K562 (cell line): ENCODE results near the gene WHAMM.

ENCODE experiments used
- CHCHD3 ChIP-seq: fragments of 250-450 bp; sonication (Bioruptor Pico); IDR thresholded peaks from 2 replicates; pipeline ENCODE4 v2.1.2; 2022; ENCODE audit warnings: mild to moderate bottlenecking
- CTCF ChIP-seq, 3 experiments: IDR thresholded peaks in 2 of 3; conservative IDR thresholded peaks in 1 of 3; 2 replicates each; pipeline ENCODE4 v1.5.1; 2011 to 2012; ENCODE audit warnings: low read length in 3 of 3, mild to moderate bottlenecking in 3 of 3, control low read depth in 2 of 3, improper control_type of control experiment in 1 of 3, inconsistent platforms in 1 of 3, low read depth in 1 of 3, mixed read lengths in 1 of 3, moderate library complexity in 1 of 3; ENCODE audit not compliant: insufficient read depth in 2 of 3
- ELF1 ChIP-seq: fragments of 200-800 bp; sonication (Bioruptor generic); IDR thresholded peaks from 2 replicates; pipeline ENCODE4 v1.6.1; 2016; ENCODE audit warnings: missing genetic modification characterization, missing compliant biosample characterization
- FOXK1 ChIP-seq: sonication (generic); formaldehyde crosslinking; IDR thresholded peaks from 2 replicates; pipeline ENCODE4 v1.8.0; 2022; ENCODE audit warnings: missing genetic modification reagents, mild to moderate bottlenecking, borderline replicate concordance
- GTF2F1 ChIP-seq: IDR thresholded peaks from 2 replicates; pipeline ENCODE4 v1.6.1; 2011; ENCODE audit warnings: low read depth, low read length, improper control_type of control experiment
- MAFF ChIP-seq: IDR thresholded peaks from 2 replicates; pipeline ENCODE4 v1.6.1; 2012; ENCODE audit warnings: low read length, improper control_type of control experiment
- RERE ChIP-seq: sonication (generic); formaldehyde crosslinking; IDR thresholded peaks from 2 replicates; pipeline ENCODE4 v1.8.0; 2023; ENCODE audit warnings: missing genetic modification reagents, mild to moderate bottlenecking, borderline replicate concordance
- RNF2 ChIP-seq: sonication (generic); IDR thresholded peaks from 2 replicates; pipeline ENCODE4 v1.6.1; 2016
- SP1 ChIP-seq: sonication (generic); formaldehyde crosslinking; IDR thresholded peaks from 2 replicates; pipeline ENCODE4 v1.8.1; 2022; ENCODE audit warnings: mild to moderate bottlenecking, missing genetic modification reagents
- SRSF9 ChIP-seq: fragments of 200-400 bp; formaldehyde crosslinking; IDR thresholded peaks from 2 replicates; pipeline ENCODE4 v1.6.1; 2017; ENCODE audit warnings: low read depth, low read length, borderline replicate concordance
- YY1 ChIP-seq, 3 experiments: IDR thresholded peaks; 2 replicates each; pipeline ENCODE4 v1.6.1; 2011; ENCODE audit warnings: low read length in 2 of 3, mild to moderate bottlenecking in 2 of 3, moderate library complexity in 2 of 3, borderline replicate concordance in 1 of 3, control low read depth in 1 of 3, low read depth in 1 of 3; ENCODE audit not compliant: insufficient read depth in 3 of 3, insufficient replicate concordance in 2 of 3, control insufficient read depth in 1 of 3, insufficient read length in 1 of 3; ENCODE audit errors: extremely low read depth in 1 of 3
- ZZZ3 ChIP-seq: fragments of 450-650 bp; IDR thresholded peaks from 2 replicates; pipeline ENCODE4 v1.6.1; 2016; ENCODE audit warnings: antibody characterized with exemption, mild to moderate bottlenecking, moderate library complexity

GRCh38 chr15:82847703-82848102 is 38.3 kb downstream of the WHAMM start:
- TF ChIP-seq YY1 (IDR thresholded peaks at IDR 0.05; ENCODE audit: borderline replicate concordance in 1 of 3, control insufficient read depth in 1 of 3, extremely low read depth in 1 of 3, insufficient read depth in 3 of 3, insufficient read length in 1 of 3, insufficient replicate concordance in 2 of 3, low read depth in 1 of 3, low read length in 2 of 3): no peak
- TF ChIP-seq RNF2: no peak
- TF ChIP-seq FOXK1 (CRISPR knock-in tag): no peak
- TF ChIP-seq CHCHD3 (CRISPR knock-in tag): no peak
- TF ChIP-seq CTCF (IDR thresholded peaks at IDR 0.05 in 2 of 3, conservative IDR thresholded peaks at IDR 0.05 in 1 of 3; ENCODE audit: insufficient read depth in 2 of 3, low read depth in 1 of 3, low read length in 3 of 3): no peak
- TF ChIP-seq MAFF: no peak
- no peak for TF ChIP-seq ELF1 (tag)
- no peak for TF ChIP-seq GTF2F1
- no peak for TF ChIP-seq ZZZ3
- no peak for TF ChIP-seq SP1 (CRISPR knock-in tag)
- TF ChIP-seq SRSF9: no peak
- TF ChIP-seq RERE (CRISPR knock-in tag): no peak
